Small intestine (tissue), 7 donors: ENCODE results near the gene KHDC4. TPM values are rescaled to one million over a fixed set of nuclear protein-coding genes. Genes with fewer than 3 reads are reported as not detected.
A peak's percentile ranks its signal among the peaks of the same experiment; 100 is the strongest.

ENCODE experiments used
- DNase-seq, 2 donors: peaks; one replicate each; pipeline versions ENCODE4 v3.0.0 to v3.0.0-alpha.2; 2013
- FAIRE-seq: peaks from 2 replicates; lab custom pipeline; 2012; peaks lifted over from hg19 to GRCh38; lab: Jason Lieb, UNC
- H3K27ac ChIP-seq, 3 donors: one replicate each; pipeline ENCODE4 v1.5.1; 2013; ENCODE audit warnings: low read length in 2 of 3, mild to moderate bottlenecking in 2 of 3, control low read depth in 1 of 3, inconsistent platforms in 1 of 3, low read depth in 1 of 3, moderate library complexity in 1 of 3
- H3K27me3 ChIP-seq, 3 donors: one replicate each; pipeline ENCODE4 v1.6.1; 2013; ENCODE audit warnings: low read length in 3 of 3, inconsistent platforms in 1 of 3; ENCODE audit not compliant: control insufficient read depth in 3 of 3, insufficient read depth in 3 of 3
- H3K36me3 ChIP-seq, 3 donors: one replicate each; pipeline ENCODE4 v1.6.1; 2013; ENCODE audit warnings: low read length in 3 of 3, inconsistent platforms in 1 of 3, low read depth in 1 of 3, mild to moderate bottlenecking in 1 of 3, moderate library complexity in 1 of 3; ENCODE audit not compliant: control insufficient read depth in 3 of 3, insufficient read depth in 2 of 3
- H3K4me1 ChIP-seq, 3 donors: one replicate each; pipeline ENCODE4 v1.6.1; 2013; ENCODE audit warnings: low read length in 2 of 3, inconsistent platforms in 1 of 3, low read depth in 1 of 3, mild to moderate bottlenecking in 1 of 3, moderate library complexity in 1 of 3; ENCODE audit not compliant: control insufficient read depth in 3 of 3, insufficient read depth in 2 of 3
- H3K4me3 ChIP-seq, 3 donors: one replicate each; pipeline ENCODE4 v1.5.1; 2013; ENCODE audit warnings: low read length in 3 of 3, control low read depth in 1 of 3, inconsistent platforms in 1 of 3, low read depth in 1 of 3, mild to moderate bottlenecking in 1 of 3, moderate library complexity in 1 of 3
- H3K9me3 ChIP-seq, 2 donors: one replicate each; pipeline ENCODE4 v1.6.1; 2013; ENCODE audit warnings: low read depth in 1 of 2, low read length in 1 of 2; ENCODE audit not compliant: control insufficient read depth in 2 of 2, insufficient read depth in 1 of 2
- WGBS, 3 donors: extraction: QIAGEN DNeasy Blood & Tissue Kit; methylation state at CpG; one replicate each; pipeline ENCODE4 v1.1.7; 2013; 5-methylcytosine and 5-hydroxymethylcytosine counted together
- polyA plus RNA-seq, 4 donors: library from polyadenylated mRNA; stranded (reverse) in 3 of 4; unstranded in 1 of 4; fragments of 200-250 nt in 3 of 4; fragments of 120-200 nt in 1 of 4; gene quantifications; one replicate each; pipeline versions ENCODE4 v1.2.1 to v1.2.3, GENCODE V29; 2013
- donor health status: healthy with polysubstance abuse.
- donor health status: control.
- donor health status: control.
- donor health status: Bipolar disorder and iron deficiency.
- donor health status: healthy.

Gene KHDC4
- polyA plus RNA-seq, 4 donors: 7.3 to 70.5 (median 22.3) TPM

DNA sequence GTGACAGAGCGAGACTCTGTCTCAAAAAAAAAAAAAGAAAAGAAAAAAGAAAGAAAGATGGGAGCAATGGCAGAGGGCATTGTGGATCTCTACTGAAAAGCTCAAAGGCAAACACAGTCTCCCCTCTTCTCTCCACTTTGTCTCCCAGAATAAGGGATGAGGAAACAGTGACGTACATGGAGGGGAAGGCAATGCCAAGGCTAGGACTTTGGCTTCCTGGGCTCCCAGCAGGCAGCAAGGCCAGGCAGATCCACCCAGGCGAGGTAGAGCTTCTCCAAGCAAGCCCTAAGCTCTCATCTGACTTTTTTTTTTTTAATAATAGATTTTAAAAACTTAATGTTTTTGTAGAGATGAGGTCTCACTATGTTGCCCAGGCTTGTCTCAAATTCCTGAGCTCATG, 39.5 kb upstream of the KHDC4 start:
- Histone ChIP-seq H3K36me3 (peaks cover 0 to 54% (median 3%) of the 10 kb centered on the region in 3 donors), H3K27me3 (no peaks in the 10 kb centered on the region), H3K4me1 (peaks cover 3 to 42% (median 19%) of the 10 kb centered on the region in 3 donors), H3K4me3 (no peak overlapping the region), H3K9me3 (no peaks in the 10 kb centered on the region), H3K27ac (no peak overlapping the region)
- no peak for DNase-seq
- WGBS, 3 donors: 71 to 90% (median 85%) methylated on average over 3 of the region's 3 CpGs
- FAIRE-seq: no peak

DNA sequence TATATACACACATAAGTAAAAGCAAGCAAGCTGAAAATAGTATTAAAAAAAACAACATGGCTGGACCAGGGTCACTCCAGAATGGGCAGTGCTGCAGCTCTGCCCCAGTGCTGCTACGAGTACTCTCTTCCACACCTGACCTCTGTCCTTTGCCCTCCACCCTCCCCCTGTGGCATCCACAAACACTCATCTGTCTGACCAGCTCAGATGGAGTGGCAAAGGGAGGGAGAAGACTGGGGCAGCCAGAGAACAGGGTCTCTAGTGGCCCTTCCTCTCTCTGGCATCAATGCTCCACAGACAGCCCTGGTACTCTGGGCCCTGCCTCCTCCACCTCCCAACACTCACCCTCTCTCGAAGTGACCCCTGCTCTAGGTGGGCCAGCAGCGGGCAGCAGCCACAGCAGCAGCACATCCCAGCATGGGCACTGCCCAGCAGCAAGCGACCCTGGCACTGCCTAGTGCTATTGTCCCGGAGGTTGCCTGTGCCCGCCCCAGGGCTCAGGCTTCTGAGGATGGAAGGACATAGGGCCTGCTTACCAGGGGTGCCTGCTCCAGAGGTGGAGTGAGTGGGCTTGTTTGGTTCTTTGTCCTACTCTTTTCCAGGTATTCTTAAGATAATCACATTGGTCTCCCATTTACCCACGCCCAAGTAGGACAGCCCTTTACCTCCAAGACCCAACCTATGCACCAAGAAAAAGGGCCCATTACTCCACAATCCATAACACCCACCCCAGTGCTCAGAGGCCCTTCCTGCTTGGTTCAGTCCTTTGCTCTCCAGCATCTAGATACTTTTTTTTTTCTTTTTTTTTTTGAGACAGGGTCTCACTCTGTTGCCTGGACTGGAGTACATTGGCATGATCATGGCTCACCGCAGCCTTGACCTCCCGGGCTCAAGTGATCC, 37.9 kb upstream of the KHDC4 start:
- no peaks in the 10 kb centered on the region for H3K27me3 ChIP-seq
- peaks cover 4 to 69% (median 9%) of the 10 kb centered on the region in 3 donors for H3K36me3 ChIP-seq
- DNase-seq (no peak), FAIRE-seq (no peak)
- H3K4me1 ChIP-seq: peaks cover 3 to 51% (median 24%) of the 10 kb centered on the region in 3 donors
- no peak overlapping the region for H3K4me3 ChIP-seq
- no peaks in the 10 kb centered on the region for H3K9me3 ChIP-seq
- 80 to 90% (median 81%) methylated on average over 9 of the region's 9 CpGs for WGBS, 3 donors
- no peak overlapping the region for H3K27ac ChIP-seq

DNA sequence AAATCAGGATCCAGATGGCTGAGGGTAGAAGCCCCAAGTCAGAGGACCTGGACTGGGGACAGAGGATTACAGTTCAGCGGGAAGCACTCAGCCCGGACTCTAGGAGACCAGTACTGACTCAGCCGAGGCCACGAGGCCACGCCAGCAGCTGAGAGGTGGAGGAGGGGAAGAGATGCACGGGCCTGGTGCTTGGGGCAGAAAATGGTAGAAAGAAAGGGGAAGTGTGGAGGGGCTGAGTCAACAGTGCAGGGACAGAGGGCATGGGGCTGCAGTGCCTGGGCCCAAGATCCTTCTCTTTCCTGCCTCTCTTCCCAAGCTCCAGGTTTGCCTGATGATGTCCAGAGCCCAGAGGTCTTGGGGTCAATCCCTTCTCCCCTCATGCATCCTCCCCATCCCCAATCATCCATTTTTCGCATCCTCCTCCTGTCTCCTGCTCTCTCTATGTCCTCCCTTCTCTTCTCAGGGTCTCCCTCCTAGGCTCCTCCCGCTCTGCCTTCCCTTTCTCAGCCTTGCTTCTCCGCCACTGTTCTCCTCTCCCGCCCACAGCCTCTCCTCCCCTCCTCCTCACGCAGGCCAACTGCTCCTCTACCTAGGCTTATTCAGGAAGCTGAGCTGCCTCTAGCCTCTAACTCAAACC, 36.4 kb upstream of the KHDC4 start:
- H3K9me3 ChIP-seq: no peaks in the 10 kb centered on the region
- no peak overlapping the region for H3K4me3 ChIP-seq
- FAIRE-seq: no peak
- H3K27me3 ChIP-seq: no peaks in the 10 kb centered on the region
- WGBS, 3 donors: 35 to 65% (median 62%) methylated on average over 11 of the region's 11 CpGs
- peaks cover 13 to 83% (median 15%) of the 10 kb centered on the region in 3 donors for H3K36me3 ChIP-seq
- H3K4me1 ChIP-seq: peaks cover 3 to 47% (median 18%) of the 10 kb centered on the region in 3 donors
- H3K27ac ChIP-seq: peak overlapping the region; percentile 23 to 72 (median 28)
- DNase-seq: no peak

DNA sequence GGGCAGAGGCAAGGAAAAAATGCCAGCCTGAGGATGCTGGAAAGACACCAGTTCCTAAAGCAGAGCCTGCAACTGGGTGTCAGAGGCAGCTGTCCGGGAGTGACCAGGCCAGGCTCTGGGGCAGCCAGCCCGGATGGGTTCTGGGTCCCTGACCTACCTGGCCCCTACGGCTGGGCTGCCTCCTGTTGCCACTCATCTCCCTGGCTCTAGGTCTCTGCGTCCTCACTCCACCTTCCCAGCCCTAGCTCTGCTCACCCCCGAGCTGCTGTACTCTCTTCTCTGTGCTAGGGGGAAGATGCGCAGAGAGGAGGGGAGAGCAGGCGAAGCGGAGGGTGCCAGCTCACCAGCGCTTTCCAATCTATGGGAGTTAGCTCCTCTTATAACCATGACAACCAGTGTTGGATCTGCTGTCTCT, 35.2 kb upstream of the KHDC4 start:
- WGBS, 3 donors: 83 to 97% (median 94%) methylated on average over 8 to 9 of the region's 9 CpGs
- H3K9me3 ChIP-seq: no peaks in the 10 kb centered on the region
- peaks cover 3 to 35% (median 12%) of the 10 kb centered on the region in 3 donors for H3K4me1 ChIP-seq
- DNase-seq: no peak
- H3K36me3 ChIP-seq: peaks cover 15 to 85% (median 21%) of the 10 kb centered on the region in 3 donors
- FAIRE-seq: no peak
- H3K27ac ChIP-seq: peak overlapping the region in 2 of 3 donors; percentile 8 to 47
- H3K4me3 ChIP-seq: no peak overlapping the region
- H3K27me3 ChIP-seq: no peaks in the 10 kb centered on the region

DNA sequence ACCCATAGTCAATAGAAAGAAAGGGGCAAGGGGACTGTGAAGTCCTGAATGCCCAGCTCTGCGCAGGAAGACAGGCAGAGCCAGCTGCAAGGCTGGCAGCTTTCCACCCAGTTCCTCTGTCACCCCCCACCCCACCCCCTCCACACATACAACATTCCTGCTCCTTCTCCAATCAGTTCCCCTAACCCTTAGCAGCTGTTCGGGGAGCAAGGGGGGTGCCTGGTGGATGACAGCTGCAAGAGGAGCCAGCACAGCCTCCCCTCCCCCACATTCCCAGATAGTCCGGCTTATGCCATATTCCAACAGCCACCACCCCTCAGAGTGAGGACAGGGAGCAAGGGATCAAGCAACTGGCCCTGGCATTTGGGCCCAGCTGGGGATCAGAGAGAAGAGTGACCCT, 34.5 kb upstream of the KHDC4 start:
- DNase-seq (no peak), FAIRE-seq (no peak)
- Histone ChIP-seq H3K4me1 (peaks cover 3 to 30% (median 12%) of the 10 kb centered on the region in 3 donors), H3K36me3 (peaks cover 15 to 85% (median 24%) of the 10 kb centered on the region in 3 donors), H3K4me3 (no peak overlapping the region), H3K9me3 (no peaks in the 10 kb centered on the region), H3K27me3 (no peaks in the 10 kb centered on the region), H3K27ac (peak overlapping the region in 2 of 3 donors; percentile 8 to 64)
- 55 to 77% (median 73%) methylated on average over 3 of the region's 3 CpGs for WGBS, 3 donors

DNA sequence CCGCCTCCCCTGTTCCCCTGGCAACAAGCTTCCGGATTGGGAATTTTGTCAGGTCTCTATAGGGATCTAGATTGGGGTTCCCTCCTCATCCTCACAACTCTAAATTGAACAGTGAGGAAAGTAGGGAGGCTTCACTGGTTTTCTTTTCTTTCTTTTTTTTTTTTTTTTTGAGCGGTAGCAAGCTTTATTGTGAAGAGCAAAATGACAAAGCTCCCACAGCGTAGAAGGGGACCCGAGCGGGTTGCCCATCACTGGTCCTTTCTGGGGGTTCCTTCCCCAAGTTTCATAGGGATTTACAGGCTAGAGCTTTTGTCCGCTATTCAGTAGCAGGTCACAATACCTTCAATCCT, 33.8 kb upstream of the KHDC4 start:
- no peak overlapping the region for H3K4me3 ChIP-seq
- H3K4me1 ChIP-seq: peaks cover 3 to 30% (median 12%) of the 10 kb centered on the region in 3 donors
- no peaks in the 10 kb centered on the region for H3K9me3 ChIP-seq
- peaks cover 15 to 91% (median 24%) of the 10 kb centered on the region in 3 donors for H3K36me3 ChIP-seq
- peak overlapping the region in 2 of 3 donors; percentile 45 to 87 for H3K27ac ChIP-seq
- DNase-seq: no peak
- WGBS, 3 donors: 69 to 95% (median 86%) methylated on average over 7 of the region's 7 CpGs
- H3K27me3 ChIP-seq: no peaks in the 10 kb centered on the region
- no peak for FAIRE-seq

DNA sequence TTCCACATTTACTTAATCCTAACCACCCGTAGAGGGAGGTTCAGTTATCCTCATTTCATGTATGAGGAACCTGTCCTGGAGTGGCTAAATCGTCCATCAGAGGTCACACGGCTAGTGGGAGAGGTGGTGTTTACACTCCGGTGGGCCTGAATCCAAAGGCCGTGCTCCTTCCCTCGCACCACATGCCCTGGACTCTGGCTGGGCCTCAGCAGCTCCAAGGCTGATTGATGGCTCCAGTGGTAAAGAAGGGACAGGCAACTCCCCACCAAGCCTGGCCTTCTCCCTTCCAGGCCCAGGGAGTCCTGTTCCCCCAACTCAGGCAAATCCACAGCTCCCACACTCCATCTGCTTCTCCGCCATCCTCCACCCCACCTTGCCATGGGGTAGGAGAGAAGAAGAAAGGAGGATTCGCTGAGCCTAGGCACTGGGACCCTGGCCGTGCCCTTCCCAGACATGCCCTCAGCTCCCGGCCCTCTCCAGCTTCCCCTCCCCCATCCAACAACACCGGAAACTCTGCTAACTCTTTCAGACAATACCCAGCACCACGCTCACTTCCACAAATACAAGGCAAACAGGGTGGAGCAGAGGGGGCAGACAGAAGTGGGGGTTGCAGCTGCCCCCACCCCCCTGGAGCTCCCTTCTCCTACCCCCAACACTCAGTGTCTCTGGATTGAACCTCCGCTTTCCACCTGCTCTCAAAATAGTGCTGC, 33.3 kb upstream of the KHDC4 start:
- no peak overlapping the region for H3K4me3 ChIP-seq
- H3K9me3 ChIP-seq: no peaks in the 10 kb centered on the region
- WGBS, 3 donors: 42 to 77% (median 75%) methylated on average over 13 of the region's 13 CpGs
- H3K27me3 ChIP-seq: no peaks in the 10 kb centered on the region
- H3K4me1 ChIP-seq: peaks cover 3 to 30% (median 16%) of the 10 kb centered on the region in 3 donors
- no peak for DNase-seq
- FAIRE-seq: no peak
- peak overlapping the region in 2 of 3 donors; percentile 45 to 87 for H3K27ac ChIP-seq
- H3K36me3 ChIP-seq: peaks cover 15 to 93% (median 30%) of the 10 kb centered on the region in 3 donors

DNA sequence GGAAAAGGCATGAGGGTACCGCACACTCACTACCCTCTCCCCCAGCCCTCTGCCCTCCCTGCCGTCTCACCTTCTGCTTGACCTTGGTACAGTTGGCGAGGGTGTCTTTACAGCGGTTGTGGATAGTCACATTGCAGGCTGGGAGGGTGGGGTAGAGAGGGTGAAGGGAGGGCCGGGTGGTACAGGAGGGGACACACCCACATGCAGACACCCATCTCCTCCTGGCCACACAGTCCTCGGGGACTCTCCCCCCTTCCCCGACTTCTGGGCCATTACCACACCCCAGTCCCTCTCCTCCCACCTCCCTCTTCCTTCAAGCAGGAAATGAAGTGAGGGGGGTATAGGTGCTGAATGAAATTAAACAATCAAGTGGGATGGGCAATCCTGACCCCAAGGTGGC, 32.5 kb upstream of the KHDC4 start:
- H3K27ac ChIP-seq: peak overlapping the region in 2 of 3 donors; percentile 45 to 87
- H3K9me3 ChIP-seq: no peaks in the 10 kb centered on the region
- FAIRE-seq (no peak), DNase-seq (no peak)
- H3K36me3 ChIP-seq: peaks cover 21 to 93% (median 32%) of the 10 kb centered on the region in 3 donors
- no peak overlapping the region for H3K4me3 ChIP-seq
- no peaks in the 10 kb centered on the region for H3K27me3 ChIP-seq
- H3K4me1 ChIP-seq: peaks cover 0 to 30% (median 16%) of the 10 kb centered on the region in 3 donors
- WGBS, 3 donors: 54 to 73% (median 67%) methylated on average over 7 of the region's 7 CpGs
